HG03095 (cell line): Measurements from ENCODE around the gene FRMD4A.

Experiments
- ATAC-seq: cut with Tn5 transposase; IDR thresholded peaks from one replicate; pipeline ENCODE4 v1.9.1; 2021; ENCODE audit warnings: moderate library complexity; ENCODE audit not compliant: unreplicated experiment

Gene FRMD4A

DNA sequence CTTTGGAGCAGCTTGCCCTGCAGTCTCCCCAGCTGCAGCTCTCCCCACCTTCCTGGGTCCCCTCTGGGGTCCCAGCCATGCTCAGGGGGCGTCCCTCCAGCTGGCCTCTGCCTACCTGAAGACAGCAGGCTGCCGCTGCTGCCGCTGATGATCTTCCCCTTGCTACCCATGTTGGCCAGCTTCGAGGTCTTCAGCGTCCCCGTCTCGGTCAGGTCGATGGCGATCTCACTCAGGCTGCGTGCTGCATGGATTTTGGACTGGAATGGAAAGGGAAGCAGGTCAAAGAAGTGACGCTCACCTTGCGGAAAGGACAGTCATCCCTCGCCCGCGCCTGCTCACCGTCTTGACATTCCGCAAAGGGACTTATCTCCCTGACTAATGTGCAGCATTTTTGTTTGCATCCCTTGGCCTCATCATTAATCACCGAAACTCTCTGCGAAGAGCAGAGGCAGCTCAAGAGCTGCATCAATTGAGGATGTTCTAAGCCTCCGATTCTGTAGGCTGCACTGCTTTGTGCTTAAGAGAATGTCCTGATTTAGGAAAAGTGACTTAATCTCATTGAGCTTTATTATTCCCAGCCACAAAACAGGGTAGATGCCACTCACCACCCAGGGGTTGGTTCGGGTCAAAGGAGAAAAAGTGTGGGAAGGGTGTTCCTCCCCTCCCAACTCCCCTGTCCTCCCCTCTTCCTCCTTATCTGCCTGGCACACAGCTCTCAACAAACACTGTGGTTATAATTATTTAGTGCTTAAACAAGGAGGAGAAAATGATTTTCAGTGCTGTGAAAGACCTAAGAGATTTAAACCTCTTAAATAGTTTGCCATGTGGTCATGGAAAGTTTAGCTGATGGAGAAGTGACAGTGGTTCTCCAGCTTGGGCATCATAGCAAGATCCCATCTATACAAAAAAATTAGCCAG lies 636.7 kb downstream of the FRMD4A start:
- no peak for ATAC-seq

DNA sequence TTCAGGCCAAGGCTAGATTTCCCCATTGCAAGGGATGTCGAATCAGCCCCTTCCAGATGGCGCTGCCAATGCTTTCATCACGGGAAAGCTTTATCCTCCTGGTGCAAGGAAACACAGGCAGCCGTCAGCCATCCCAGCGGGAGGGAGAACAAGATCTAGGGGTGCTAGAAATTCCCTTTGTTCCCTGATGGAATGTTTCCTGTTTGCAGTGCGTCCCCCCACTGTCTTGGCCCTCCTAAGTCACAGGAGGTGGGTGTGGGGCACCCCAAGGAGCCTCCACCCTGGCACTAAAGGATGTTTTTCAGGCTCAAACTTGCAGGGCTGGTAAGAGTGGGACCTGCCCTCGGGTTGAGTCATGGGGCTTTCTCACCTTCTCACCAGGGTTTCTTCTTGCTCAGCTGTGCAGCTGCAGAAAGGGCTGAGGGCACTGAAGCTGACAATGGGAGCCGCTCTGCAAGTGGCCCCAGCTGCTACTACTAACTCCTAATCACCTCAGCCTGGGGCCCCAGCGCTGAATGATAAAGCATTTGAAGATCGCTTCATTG lies 640.4 kb downstream of the FRMD4A start:
- ATAC-seq, result no peak

DNA sequence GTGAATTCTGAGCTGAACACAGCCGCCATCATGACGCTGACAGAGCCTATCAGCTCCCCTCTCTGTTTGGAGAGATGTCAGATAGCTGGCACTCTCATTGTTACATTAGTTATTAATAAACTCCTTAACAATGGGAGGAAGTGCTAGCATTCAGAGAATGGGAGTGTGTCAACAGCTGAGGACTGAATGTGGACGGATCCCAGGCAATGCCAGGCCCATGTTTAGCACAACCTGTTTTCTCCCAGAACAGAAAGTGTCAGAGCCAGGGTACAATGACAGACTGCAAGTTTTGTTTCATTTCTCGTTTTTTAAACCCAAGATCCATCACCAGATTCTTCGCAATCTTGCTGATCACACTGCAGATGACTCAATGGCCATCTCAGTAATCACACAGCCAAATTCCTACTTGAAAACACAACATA lies 644.4 kb downstream of the FRMD4A start:
- ATAC-seq, result no peak

DNA sequence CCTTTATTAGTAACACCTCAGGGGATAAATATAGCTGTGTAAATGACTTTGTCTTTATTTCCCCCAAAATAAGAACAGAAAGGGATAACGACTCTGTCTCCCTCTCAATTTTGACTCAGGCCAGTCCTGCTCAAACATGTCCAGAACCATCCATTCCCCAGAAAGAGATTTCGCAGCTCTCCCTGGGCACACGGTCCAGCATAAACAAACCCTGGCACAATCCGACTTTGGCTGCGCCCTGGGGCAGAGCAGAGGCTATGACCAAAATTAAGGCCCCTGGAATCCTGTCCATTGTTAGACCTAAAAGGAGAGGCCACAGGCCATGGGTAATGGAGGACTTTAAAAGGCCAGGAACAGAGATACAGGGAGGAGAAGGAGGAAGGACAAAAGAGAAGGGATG lies 644.8 kb downstream of the FRMD4A start:
- no peak for ATAC-seq

DNA sequence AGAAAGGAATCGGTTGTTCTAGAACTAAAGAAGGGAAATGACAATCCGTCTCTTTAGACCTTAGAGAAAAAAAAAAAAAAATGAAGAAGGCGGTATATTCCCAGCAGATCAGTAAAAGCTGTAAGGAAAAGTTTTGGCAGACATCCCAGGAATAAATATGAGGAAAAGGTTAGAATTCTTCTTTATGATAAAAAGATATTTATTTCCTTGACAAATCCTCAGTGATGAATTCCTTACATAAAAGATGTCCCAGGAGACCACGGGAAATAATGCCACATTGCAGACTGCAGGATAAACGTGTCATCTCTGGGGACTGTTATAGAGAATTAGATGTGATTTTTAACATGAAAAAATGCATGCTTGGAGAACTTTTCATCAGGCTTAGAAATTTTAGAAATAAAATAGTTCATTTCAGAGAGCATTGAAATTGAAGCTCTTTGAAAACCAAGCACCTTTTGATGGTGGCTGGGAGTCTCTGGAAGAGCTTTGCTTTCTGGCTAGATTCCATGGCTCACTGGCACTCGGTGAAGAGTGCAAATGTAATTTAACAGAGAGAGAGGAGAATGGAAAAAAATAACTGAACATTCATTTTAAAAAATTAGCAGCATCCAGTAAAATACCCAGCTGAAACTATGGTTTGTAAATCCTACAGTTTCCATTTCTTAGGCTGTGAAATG lies 645.8 kb downstream of the FRMD4A start:
- ATAC-seq, result no peak

DNA sequence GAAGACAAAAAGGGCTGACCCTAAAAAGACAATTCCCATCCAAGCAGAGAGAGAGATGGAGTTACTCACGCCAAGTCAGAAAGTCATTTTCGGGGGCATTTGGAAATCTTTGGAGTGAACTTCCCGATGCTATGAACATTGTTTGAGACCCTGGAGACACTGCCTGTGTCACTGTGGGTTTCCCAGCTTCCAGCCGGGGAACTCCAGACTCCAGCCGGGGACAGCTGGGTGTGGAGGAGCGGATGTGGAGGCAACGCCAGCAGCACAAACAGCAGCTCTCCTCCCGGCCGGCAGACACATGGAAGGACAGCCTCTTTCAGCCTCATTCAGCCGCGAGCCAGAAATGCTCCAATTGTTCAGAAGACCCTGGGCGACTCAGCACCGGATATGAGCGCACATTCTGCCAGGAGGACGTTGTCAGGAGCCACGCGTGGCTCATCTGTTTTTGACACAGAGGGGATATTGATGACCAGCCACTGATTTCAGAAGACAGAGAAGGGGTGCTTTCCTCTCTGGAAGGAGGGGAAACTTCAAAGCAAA lies 646.4 kb downstream of the FRMD4A start:
- ATAC-seq, result no peak

DNA sequence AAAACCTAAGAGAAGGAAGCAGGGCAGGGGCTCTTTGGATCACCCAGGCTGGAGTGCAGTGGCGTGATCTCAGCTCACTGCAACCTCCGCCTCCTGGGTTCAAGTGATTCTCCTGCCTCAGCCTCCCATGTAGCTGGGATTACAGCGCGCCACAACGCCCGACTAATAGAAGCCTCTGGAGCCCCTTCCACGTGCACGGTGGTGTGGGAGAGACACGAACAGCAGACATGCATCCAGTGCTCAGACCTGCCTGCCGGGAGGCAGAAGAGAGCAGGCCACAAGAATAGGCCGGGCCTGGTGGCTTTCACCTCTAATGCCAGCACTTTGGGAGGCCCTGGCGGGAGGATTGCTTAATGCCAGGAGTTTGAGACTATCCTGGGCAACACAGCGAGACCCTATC lies 647.7 kb downstream of the FRMD4A start:
- ATAC-seq, result no peak

DNA sequence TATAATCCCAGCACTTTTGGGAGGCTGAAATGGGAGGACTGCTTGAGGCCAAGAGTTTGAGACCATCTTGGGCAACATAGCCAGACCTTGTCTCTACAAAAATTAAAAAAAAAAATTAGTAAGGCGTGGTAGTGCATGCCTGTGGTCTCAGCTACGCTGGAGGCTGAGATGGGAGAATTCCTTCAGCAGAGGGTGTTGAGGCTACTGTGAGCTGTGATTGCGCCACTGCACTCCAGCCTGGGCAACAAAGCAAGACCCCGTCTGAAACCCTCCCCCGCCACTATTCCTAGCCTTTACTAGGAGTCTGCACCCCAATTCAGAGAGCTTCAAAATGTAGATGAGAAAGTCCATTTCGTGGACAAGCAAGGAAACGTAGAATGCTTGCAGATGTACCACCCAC lies 648.8 kb downstream of the FRMD4A start:
- no peak for ATAC-seq

DNA sequence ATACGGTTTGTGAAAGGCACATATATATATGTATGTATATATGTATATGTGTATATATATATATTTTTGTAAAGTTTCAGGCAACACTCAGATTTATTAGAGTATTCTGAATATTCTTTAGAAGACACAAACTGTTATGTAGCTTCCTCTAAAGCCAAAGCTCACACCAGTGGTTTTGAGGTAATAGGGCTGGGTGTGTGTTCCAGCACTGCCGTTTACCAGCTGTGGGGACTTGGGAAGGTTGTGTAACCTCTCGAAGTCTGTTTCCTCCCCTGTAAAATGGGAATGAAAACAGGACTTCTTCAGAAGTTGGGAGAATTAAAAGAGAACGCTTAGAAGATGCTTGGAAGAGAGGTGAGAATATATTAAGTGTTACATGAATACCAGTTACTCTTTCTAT lies 649.2 kb downstream of the FRMD4A start:
- ATAC-seq, result no peak

DNA sequence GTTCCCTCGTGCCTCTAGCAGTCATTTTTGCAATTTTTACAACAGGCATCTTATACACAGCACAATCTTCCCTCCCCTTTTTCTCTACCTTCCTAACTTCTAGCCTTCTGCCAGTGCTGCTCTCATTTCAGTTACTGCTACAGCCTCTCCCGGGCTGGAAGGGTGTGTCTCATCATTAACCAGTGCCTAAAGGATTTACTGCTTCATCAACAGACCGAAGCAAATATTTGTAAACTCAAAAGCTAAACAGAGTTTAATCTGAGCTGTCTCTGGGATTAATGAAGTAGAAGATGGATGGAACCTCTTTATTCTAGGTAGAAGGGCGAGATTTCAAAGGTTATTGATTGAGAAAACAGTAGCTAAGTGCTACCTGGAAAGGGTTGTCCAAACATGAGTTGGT lies 649.6 kb downstream of the FRMD4A start:
- no peak for ATAC-seq

DNA sequence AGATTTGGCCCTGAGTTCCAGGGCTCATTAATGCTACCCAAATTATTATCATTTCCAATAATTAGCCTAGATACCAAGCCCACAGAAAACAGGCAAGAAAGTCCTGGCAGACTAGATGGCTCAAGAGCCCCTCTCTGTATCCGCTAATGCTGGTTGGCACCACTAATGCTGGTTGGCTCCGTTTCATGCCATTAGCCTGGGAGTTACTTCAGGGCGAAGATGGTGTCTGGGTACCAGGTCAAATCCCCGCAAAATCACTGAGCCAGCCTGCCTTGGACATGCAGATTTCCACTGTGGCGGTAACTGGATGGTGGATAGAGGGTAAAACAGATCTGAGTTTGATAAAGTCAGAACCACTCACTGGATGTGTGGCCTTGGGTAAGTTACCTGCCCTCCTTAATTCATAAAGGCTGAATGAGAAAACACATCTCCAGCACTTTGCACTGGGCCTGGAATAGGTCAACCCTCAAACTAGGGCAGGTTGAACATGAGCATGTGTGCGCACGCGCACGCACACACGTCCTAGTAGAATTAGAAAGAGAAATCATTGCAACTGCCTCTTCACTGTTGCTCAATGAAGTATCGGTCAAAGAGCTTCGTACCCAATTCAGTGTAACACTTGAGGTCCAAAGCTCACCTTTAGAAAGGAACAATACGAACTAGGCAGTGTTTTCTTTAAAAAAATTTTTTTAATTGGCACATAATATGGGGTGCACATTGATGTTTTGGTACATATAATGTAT lies 652.5 kb downstream of the FRMD4A start:
- no peak for ATAC-seq

DNA sequence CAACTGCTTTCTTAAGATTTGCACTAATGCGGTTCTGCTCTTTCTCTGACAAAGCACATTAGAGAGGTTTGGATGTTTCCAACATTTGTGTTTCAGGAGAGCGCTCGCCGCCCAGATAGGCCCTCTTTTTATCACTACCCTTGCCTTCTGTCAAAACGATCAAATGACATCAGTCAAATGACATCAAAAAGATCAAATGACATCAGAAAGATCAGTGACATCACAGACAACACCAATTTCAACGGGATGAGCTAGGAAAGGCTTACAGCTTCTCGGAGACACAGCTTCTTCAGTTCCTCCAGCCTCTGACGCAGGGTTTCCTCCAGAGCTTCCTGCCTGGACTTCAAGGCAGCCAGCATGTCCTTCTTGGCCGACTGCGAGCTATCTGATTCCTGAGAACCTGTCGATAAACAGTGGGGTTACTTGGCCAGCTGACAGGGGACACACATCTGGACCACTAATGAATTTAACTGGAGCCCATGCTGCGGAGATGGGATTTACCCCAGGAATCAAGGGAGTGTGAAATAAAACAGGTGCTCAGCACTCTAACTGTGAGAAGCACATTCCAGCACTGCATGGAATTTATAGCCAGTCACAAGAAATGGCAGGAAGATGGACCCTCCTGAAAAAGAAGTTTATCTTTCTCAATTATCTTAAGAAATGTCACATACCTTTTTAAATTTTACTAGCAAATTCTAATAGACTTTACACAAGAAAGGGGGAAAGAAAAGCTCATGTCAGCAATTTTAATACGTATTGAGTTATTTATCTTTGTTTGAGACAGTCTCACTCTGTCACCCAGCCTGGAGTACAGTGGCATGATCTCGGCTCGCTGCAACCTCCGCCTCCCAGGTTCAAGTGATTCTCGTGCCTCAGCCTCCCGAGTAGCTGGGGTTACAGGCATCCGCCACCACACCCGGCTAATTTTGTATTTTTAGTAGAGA lies 655.8 kb downstream of the FRMD4A start:
- ATAC-seq, result no peak

DNA sequence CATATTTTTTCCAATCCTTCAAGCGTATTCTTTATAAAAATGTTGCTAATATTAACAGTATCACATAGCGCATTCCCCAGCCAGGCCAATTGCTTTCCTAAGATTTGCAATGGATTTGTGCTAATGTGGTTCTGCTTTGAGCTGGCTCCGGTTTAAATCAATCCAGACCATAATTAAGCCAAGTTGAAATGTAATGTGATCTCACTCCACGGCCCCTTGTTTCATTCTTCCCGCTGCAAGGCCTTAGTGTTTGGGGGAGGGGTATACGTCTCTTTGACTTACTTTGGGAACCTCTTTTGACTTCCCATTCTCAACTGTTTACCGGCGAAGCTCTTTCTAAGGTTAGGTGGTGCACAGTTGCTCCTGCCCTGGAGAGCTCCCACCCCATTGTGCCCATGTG lies 657.6 kb downstream of the FRMD4A start:
- no peak for ATAC-seq

DNA sequence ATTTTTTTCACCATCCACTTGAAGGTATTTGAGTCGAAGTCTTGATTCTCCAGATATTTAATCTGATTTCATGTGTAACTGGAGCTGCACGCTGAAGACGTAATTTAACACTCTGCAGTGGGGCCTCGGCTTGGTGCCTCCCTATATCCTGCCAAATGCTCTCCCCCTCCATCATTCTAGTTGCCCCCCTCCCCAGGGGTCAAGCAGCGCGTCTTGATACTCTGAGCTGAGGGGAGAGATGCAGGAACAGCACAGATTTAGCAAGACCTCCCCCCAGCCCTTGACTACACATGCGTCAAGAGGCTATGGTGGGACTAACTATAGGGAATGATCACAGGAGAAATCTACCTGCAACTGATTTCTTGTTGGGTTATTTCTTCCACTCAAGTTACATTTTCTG lies 658.2 kb downstream of the FRMD4A start:
- no peak for ATAC-seq

DNA sequence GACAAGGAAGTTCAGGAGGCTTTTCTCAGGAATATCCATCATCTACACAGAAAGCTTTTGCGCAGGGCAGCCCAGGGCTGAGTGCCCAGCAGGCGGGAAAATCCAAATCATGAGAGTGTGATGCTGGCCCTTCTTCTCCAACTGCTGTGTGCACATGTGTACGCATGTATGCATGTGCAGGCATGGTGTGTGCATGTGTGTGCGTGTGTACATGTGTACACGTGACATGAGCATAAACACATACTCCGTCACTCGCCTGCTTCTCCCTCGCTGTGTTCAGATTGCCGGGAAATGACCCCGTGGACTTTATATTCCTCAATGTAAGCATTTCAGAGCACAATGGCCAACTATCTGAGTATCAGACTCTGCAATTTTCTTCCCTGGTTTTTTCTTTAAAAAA lies 658.8 kb downstream of the FRMD4A start:
- ATAC-seq, result no peak

DNA sequence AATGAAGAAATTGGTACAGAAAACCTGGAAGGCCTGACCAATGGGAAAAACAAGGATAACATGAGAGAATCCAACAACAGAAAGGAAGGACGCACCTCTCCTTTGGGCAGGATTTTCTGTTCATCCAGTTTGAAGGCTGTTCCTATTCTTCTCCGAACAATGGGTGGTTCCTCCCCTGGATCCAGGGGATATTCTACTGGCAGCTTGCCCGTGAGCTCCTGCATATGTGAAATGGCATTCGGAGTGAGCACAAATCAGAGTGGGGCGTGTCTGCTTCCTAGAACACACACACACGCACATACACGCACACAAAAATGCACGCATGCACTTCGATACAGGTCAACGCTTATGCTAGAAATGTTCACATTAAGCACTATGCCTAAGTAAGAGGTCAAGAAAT lies 660.4 kb downstream of the FRMD4A start:
- no peak for ATAC-seq

DNA sequence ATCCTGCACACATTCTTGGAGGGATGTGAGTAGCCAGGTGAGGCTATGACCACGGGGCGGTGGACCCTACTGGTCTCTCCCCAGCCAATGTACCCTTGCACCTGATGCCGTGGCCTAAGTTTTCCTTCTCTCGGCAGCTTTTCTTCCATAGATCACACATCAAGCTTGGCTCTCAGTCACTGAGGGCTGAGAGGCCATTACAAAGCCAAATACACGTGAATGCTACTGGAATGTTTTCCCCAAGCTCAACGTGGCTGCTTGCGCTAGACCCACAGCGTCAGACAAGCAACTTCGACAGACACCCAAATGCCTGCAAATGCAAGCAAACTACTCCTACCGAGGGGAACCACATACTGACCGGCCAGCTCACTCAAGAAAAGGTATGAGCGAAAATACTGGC lies 660.8 kb downstream of the FRMD4A start:
- no peak for ATAC-seq

DNA sequence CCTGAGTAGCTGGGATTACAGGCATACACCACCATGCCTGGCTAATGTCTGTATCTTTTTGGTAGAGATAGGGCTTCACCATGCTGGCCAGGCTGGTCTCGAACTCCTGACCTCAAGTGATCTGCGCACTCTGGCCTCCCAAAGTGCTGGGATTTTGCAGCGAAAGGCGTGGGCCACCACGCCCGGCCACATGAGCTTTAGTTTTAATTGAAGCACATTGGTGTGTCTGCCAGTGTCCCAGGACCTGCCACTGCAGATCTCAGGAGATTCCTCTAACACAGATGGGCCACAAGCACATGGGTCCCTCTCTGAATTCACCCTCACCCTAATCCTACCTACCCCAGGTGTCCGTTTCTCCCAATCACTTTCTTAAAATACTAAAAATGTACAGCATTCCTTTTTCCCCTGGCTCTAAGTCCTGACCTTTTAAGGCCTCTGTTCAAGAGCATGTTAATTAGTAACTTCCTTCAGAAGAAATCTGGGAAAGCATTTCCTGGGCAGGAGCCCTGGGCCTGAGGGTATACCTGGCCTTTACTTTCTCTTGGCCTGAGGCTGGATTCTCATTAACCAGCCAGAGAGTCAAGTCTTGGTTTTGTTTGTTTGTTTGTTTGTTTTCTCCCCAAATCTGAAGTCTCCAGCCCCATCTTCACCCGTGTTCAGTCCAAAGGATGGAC lies 661.4 kb downstream of the FRMD4A start:
- ATAC-seq, result no peak

DNA sequence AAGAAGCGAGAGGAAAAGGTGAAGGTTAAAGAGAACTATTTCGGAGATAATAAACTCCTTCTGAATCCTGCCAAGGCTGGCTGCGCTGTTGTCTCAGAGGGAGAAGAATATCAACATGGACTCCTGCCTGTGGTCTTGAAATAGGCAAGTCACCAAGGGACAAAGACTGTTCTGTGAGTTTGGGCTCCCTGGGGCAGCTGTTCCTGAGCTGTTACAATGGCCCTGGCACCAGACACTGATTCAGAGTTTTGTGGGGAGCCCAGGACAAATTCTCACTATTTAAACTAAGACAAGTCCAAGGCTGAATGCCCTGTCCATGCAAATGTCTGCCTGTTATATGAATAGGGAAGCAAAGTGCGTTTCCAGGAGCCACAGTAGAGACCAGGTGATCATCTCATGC lies 662.6 kb downstream of the FRMD4A start:
- ATAC-seq, result no peak
